ENCODE results near the gene TPSG1. TPM values are rescaled to one million over a fixed set of nuclear protein-coding genes. Genes with fewer than 3 reads are reported as not detected.
"Not testable (repeated sequence)": the region's sequence is repeated elsewhere in the genome, so short reads cannot be mapped to it uniquely, and the experiment has no call there.

The TPSG1 gene
- total RNA-seq, 2 donors from 2014 or later, result 1.3 TPM; not detected in 1

DNA sequence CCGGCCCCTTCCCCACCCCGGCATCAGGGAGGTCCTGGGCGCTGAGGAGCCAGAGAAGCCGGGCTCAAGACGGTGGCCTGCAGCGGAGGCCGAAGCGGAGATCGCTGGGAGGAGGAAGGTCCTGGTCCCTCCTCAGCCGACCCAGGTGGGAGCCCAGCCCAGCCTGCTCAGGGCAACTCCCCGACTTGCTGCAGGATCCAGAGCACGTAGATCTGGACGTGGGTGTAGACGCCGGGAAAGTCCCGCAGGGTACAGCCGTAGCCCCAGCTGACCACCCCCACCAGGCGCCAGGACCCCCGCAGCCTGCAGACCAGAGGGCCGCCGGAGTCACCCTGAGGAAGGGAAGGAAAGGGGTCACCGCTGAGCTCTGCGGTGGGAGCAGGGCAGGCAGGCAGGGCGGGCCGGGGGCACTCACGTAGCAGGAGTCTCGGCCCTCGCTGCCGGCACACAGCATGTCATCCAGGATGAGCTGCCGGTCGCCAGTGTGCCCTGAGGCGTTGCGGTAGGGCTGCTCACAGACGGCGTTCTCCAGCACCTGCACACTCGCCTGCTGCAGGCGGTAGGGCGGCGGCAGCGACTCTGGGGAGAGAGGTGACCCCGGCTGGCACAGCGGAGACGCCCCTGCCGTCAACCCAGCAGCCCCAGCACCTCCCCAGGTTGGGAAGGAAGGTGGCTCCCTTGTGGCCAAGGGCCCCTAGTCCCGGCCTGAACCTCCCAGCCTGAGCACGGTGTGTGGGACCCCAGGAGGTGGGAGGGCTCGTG, 36.2 kb upstream of the TPSG1 start:
- peaks cover 0 to 13% of the 10 kb centered on the region in 2 donors for H3K27me3 Mint-ChIP-seq
- ATAC-seq (no peak), DNase-seq (ENCODE audit: low spot score) (peak; percentile 55)
- H3K4me1 Mint-ChIP-seq (ENCODE audit: low read depth in 2 of 2), result peaks cover 5 to 6% of the 10 kb centered on the region in 2 donors
- H3K36me3 Mint-ChIP-seq, result no peaks in the 10 kb centered on the region
- no peak overlapping the region for H3K4me3 Mint-ChIP-seq
- H3K9me3 Mint-ChIP-seq, result peaks cover 8% of the 10 kb centered on the region
- no peak overlapping the region for H3K27ac Mint-ChIP-seq

DNA sequence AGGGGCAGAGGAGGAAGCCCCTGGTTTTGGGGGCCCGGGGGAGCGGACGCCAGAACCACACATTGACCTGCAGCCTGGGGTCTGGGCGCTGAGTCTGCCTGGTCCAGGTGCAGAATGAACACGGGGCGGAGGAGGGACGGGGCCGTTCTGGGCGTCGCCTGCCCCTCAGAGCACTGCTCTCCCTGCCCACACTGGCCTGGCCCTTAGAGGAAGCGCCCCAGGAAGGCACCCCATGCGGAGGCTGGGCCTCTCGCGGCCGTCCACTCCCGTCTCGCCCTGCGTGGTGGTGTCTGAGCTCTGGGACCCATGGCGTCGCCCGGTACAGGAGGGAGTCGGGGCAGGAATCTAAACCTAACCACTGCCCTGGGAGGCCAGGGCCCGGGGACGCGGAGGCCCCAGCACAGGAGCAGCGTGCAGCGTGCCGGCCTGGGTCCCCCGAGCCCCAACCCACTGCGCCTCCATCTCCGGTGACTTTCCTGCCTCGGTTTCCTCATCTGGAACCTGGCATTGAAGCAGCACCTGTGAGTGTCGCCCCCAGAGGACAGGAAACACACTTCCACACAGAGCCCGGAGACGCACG, 35.1 kb upstream of the TPSG1 start:
- peaks cover 0 to 13% of the 10 kb centered on the region in 2 donors for H3K27me3 Mint-ChIP-seq
- peak; percentile 59 for DNase-seq (ENCODE audit: low spot score)
- no peaks in the 10 kb centered on the region for H3K36me3 Mint-ChIP-seq
- peaks cover 8% of the 10 kb centered on the region for H3K9me3 Mint-ChIP-seq
- no peak for ATAC-seq
- no peak overlapping the region for H3K27ac Mint-ChIP-seq
- H3K4me3 Mint-ChIP-seq, result no peak overlapping the region
- peaks cover 5 to 6% of the 10 kb centered on the region in 2 donors for H3K4me1 Mint-ChIP-seq (ENCODE audit: low read depth in 2 of 2)

DNA sequence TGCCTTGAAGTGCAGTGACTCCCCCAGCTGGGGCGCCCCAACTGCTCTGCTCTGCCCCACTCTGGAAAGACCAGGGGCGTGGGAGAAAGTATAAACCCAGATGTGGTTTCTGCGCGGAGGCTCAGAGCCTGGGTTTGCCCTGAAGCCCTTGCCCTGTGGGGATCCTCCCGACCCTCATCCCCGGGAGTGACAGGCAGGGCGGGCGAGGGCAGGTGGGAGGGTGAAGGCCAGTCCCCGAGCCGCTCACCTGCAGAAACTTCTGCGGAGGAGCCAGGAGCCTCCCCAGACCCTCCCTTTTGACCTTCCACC, 34.6 kb upstream of the TPSG1 start:
- no peaks in the 10 kb centered on the region for H3K36me3 Mint-ChIP-seq
- ATAC-seq (no peak), DNase-seq (ENCODE audit: low spot score) (peak; percentile 44)
- no peak overlapping the region for H3K4me3 Mint-ChIP-seq
- H3K27ac Mint-ChIP-seq, result no peak overlapping the region
- H3K4me1 Mint-ChIP-seq (ENCODE audit: low read depth in 2 of 2), result peaks cover 5 to 6% of the 10 kb centered on the region in 2 donors
- peaks cover 0 to 13% of the 10 kb centered on the region in 2 donors for H3K27me3 Mint-ChIP-seq
- H3K9me3 Mint-ChIP-seq, result peaks cover 6% of the 10 kb centered on the region

DNA sequence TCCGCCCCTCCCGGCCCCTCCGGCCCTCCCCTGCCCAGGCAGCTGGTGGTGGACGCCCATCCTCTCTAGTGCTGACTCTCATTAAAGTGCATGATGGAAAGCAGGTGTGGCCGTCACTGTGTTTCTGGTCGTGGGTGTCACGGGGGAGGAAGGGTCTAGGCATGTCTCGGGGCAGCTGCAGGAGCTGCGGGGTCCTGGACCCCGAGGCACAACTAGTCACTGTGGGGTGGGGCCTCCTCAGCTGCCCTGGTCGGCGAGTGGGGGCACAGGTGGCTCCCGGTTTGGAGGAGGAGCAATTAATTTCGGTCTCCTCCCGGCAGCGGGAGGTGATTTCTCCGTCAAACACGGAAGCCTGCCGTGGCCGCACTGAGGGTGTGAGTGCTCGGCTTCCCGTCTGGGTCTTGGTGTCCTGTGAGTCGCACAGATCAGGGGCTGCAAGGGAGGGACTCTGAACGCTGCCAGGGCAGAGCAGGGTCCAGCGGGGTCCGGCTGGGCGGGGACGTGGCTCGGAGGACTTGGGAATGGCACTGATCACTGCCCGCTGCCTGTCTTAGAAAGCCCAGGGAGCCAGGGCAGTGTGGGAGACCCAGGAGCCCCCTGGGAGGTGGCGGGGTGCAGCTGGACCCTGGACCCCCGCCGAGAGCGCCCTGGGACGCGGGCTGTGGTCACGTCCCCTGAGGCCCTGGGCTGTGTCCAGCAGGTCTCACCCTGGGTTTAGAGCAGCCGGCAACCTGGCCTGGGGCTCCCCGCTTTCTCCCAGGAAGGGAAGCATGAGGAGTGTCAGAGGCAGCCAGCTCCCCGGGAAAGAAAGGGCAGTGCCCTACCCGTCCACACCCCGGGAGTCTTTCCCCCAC, 34.1 kb upstream of the TPSG1 start:
- Mint-ChIP-seq H3K9me3 (peaks cover under 1% of the 10 kb centered on the region), H3K4me1 (ENCODE audit: low read depth in 2 of 2) (peaks cover 0 to 5% of the 10 kb centered on the region in 2 donors), H3K4me3 (peak overlapping the region; percentile 60), H3K27me3 (peaks cover 0 to 13% of the 10 kb centered on the region in 2 donors), H3K27ac (no peak overlapping the region), H3K36me3 (no peaks in the 10 kb centered on the region)
- ATAC-seq, result no peak
- peak; percentile 58 for DNase-seq (ENCODE audit: low spot score)

DNA sequence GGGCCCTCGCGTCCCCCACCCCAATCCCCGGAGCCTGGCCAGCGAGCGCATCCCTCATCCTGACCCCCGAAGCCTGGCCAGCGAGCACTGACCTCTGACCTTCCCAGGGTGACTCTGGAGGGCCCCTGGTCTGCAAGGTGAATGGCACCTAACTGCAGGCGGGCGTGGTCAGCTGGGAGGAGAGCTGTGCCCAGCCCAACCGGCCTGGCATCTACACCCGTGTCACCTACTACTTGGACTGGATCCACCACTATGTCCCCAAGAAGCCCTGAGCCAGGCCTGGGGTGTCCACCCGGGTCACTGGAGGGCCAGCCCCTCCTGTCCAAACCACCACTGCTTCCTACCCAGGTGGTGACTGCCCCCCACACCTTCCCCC, 33.1 kb upstream of the TPSG1 start:
- no peak for ATAC-seq
- peaks cover 0 to 5% of the 10 kb centered on the region in 2 donors for H3K4me1 Mint-ChIP-seq (ENCODE audit: low read depth in 2 of 2)
- H3K36me3 Mint-ChIP-seq, result no peaks in the 10 kb centered on the region
- H3K4me3 Mint-ChIP-seq, result no peak overlapping the region
- peak; percentile 48 for DNase-seq (ENCODE audit: low spot score)
- H3K9me3 Mint-ChIP-seq, result no peaks in the 10 kb centered on the region
- no peak overlapping the region for H3K27ac Mint-ChIP-seq
- peaks cover 0 to 13% of the 10 kb centered on the region in 2 donors for H3K27me3 Mint-ChIP-seq

DNA sequence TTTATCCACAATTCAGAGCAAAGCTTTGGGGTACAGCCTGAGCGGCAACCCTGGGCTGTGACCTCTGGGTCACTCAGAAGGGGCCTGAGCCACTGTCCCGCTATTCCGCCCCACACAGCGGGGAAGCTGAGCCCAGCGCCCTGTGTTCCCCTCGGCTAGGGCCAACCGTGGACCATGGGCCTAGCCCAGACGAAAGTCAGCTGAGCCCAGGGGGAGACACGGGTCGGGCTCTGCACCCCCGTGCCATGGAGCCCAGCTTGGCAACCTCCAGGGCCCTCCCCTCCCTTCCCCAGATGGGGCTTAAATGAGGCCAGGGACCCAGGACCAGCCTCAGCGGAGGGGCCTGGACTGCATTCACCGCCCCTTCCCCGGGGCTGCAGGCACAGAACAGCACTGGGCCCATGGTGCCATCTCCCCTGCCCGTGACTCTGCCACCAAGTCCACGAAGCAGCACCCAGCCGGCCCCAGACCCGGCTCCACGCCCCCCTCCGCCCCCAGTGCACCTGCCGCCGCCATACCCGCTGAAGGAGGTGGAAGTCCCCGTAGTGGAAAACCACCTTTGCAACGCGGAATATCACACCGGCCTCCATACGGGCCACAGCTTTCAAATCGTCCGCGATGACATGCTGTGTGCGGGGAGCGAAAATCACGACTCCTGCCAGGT, 32.6 kb upstream of the TPSG1 start:
- peak; percentile 55 for DNase-seq (ENCODE audit: low spot score)
- H3K4me3 Mint-ChIP-seq, result no peak overlapping the region
- H3K36me3 Mint-ChIP-seq, result no peaks in the 10 kb centered on the region
- H3K9me3 Mint-ChIP-seq, result no peaks in the 10 kb centered on the region
- peaks cover 0 to 5% of the 10 kb centered on the region in 2 donors for H3K4me1 Mint-ChIP-seq (ENCODE audit: low read depth in 2 of 2)
- H3K27me3 Mint-ChIP-seq, result peaks cover 0 to 13% of the 10 kb centered on the region in 2 donors
- no peak for ATAC-seq
- no peak overlapping the region for H3K27ac Mint-ChIP-seq

DNA sequence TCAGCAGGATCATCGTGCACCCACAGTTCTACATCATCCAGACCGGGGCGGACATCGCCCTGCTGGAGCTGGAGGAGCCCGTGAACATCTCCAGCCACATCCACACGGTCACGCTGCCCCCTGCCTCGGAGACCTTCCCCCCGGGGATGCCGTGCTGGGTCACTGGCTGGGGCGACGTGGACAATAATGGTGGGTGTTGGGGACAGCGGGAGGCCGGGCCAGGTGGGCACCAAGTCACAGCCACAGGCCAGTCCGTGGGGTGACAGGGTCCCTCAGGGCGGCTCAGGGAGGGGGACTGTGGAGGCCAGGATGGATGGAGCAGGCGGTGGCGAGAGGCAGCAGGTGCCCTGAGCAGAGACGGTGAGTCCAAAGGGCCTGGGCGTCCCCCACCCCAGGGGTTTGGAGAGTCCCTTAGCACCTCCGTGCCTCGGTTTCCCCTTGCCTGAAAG, 31.8 kb upstream of the TPSG1 start:
- no peaks in the 10 kb centered on the region for H3K36me3 Mint-ChIP-seq
- ATAC-seq (no peak), DNase-seq (ENCODE audit: low spot score) (peak; percentile 57)
- H3K4me1 Mint-ChIP-seq (ENCODE audit: low read depth in 2 of 2), result peaks cover 0 to 5% of the 10 kb centered on the region in 2 donors
- no peak overlapping the region for H3K27ac Mint-ChIP-seq
- no peak overlapping the region for H3K4me3 Mint-ChIP-seq
- H3K27me3 Mint-ChIP-seq, result peaks cover 0 to 11% of the 10 kb centered on the region in 2 donors
- no peaks in the 10 kb centered on the region for H3K9me3 Mint-ChIP-seq

DNA sequence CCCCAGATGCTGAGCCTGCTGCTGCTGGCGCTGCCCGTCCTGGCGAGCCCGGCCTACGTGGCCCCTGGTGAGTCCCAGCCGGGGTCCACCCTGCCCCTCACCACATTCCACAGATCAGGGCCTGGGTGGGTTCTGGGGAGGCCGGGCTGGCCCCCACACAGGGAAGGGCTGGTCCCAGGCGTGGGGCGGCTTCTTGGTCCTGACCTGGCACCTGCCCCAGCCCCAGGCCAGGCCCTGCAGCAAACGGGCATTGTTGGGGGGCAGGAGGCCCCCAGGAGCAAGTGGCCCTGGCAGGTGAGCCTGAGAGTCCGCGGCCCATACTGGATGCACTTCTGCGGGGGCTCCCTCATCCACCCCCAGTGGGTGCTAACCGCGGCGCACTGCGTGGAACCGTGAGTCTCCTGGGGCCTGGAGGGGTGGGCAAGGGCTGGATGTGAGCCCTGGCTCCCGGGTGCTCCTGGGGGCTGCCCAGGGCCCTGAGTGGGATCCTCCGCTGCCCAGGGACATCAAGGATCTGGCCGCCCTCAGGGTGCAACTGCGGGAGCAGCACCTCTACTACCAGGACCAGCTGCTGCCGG, 31.3 kb upstream of the TPSG1 start:
- H3K4me1 Mint-ChIP-seq (ENCODE audit: low read depth in 2 of 2); H3K4me3 Mint-ChIP-seq; H3K36me3 Mint-ChIP-seq; H3K27ac Mint-ChIP-seq; H3K9me3 Mint-ChIP-seq; H3K27me3 Mint-ChIP-seq: not testable (repeated sequence)
- ATAC-seq (peak in 1 of 2 donors; percentile 8), DNase-seq (ENCODE audit: low spot score) (peak; percentile 53)

DNA sequence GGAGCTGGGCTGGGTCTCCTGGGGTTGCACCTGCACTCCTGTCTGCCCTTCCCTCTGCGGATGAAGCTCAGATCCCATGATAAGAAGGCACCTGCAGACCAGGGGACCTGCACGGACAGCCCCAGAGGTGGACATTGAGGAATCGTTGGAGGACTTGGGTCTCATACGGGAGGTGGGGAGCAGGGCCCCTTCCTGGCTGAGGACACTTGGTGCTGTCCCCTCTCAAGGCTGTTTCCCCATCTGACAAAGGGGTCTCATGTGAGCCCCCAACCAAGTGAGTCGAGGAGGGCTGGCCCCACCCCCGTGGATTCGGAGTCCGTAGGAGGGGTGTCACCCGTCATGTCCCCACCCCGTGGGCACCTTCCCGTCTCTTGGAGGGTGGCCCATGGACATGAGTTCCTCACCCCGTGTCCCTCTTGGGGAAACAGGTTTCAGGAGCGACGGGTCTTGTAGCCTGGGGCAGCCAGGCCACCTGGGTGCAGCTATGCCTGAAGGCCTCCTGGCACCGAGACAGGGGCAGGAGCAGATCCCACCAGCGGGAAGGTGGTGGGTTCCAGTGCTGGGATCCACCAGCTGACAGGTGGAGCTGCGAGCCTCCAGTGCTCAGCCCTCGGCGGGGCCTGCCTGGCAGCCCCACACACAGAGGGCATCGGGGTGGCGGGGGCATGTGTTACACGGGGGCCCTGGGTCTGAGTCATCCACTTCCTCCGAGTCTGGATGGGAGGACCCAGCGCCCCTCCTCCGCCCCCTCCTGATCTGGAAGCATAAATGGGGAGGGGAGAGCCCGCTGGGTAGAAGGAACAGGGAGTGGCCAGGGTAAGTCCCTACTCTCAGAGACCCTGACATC, 30.4 kb upstream of the TPSG1 start, which contains the start of gene TPSD1:
TSS of gene TPSD1 (plus strand) at position 794 of the 847 bp plus-strand sequence. CDS start 212 bp downstream, outside the sequence.
- H3K4me1 Mint-ChIP-seq (ENCODE audit: low read depth in 2 of 2), result not testable (repeated sequence)

DNA sequence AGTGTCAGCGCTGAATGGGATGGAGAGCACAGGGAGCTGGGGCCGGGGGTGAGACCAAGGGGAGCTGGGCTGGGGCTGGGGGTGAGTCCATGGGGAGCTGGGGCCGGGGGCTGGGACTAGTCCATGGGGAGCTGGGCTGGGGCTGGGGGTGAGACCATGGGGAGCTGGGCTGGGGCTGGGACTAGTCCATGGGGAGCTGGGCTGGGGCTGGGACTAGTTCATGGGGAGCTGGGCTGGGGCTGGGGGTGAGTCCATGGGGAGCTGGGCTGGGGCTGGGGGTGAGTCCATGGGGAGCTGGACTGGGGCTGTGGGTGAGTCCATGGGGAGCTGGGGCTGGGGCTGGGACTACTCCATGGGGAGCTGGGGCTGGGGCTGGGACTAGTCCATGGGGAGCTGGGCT, 29.8 kb upstream of the TPSG1 start:
- ATAC-seq; H3K36me3 Mint-ChIP-seq; H3K4me1 Mint-ChIP-seq (ENCODE audit: low read depth in 2 of 2); DNase-seq (ENCODE audit: low spot score); H3K27me3 Mint-ChIP-seq; H3K27ac Mint-ChIP-seq; H3K4me3 Mint-ChIP-seq; H3K9me3 Mint-ChIP-seq: not testable (repeated sequence)

More for the DNA sequence above, 30.4 kb upstream of the TPSG1 start, which contains the start of gene TPSD1:
- H3K9me3 Mint-ChIP-seq, H3K4me3 Mint-ChIP-seq, H3K36me3 Mint-ChIP-seq, H3K27ac Mint-ChIP-seq, H3K27me3 Mint-ChIP-seq: not testable (repeated sequence)
- ATAC-seq (peak; percentile 8 to 40), DNase-seq (ENCODE audit: low spot score) (peak; percentile 56)

DNA sequence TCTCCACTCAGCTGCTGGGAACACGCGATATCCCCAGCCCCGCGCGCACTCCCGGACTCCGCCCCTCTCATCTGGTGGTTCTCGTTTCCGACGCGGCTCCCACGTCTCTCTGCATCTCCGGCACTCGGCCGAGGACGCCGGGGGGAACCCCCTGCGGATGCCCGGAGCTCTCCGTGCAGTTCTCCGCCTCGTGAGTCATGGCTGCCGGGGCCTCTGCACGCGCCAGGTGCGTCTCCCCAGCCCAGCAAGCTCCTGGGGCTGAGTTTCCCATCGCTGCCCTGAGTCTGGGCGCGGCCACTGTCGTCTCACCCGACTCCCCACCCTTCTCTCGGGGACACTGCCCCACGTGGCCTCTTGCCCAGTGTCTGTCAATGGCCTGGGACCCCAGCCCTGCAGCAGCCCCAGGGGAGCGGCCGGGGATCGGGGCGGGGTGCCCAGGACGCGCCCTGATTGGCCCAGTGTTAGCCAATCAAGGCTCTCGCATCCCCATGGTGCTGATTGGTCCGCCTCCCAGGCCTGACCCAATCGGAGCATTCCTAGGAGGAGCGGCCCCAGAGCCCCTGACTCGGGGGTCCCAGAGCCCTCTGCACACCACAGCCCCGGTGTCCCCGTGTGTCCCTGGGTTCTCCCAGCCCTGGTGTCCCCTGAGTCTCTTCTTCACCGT, 28.8 kb upstream of the TPSG1 start:
- not testable (repeated sequence) for H3K27me3 Mint-ChIP-seq

DNA sequence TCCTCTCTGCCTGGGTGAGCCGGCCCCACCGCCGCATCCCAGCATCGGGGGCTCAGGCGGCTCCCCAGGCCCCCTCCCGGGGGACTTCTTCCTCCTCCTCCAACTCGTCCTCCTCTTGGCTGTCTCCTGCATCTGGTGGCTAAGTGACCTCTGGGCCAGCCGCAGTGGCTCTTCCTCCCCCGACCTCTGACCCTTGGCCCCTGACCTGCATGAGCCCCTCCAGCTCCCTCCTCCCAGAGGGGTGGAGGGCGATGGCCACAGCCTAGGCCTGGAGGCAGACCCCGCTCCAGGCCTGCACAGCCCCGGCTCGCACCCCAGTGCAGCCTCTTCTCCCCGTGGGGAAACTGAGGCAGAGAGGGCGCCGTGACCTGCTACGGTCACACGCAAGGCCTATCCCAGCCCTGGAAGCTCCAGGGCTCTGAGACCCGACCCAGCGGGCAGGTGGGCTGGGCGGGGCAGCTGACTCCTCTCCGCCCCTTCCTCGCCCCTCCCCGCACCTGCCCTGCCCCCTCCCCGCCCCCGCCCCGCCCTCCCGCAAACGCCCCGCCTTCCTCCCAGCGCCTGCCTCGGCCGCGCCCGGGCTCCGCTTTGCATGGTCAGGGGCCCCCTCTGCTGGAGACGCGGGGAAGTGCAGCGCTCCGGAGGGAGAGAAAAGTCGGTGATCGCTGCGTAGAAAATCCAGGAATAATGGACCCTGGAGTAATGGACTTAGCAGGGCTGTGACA, 24.1 kb upstream of the TPSG1 start:
- not testable (repeated sequence) for H3K27ac Mint-ChIP-seq; H3K4me3 Mint-ChIP-seq; H3K4me1 Mint-ChIP-seq (ENCODE audit: low read depth in 2 of 2); H3K36me3 Mint-ChIP-seq; H3K27me3 Mint-ChIP-seq; H3K9me3 Mint-ChIP-seq
- peak; percentile 41 for DNase-seq (ENCODE audit: low spot score)
- peak; percentile 57 to 76 for ATAC-seq

More for the DNA sequence above, 28.8 kb upstream of the TPSG1 start:
- H3K27ac Mint-ChIP-seq; H3K4me1 Mint-ChIP-seq (ENCODE audit: low read depth in 2 of 2); H3K4me3 Mint-ChIP-seq; H3K36me3 Mint-ChIP-seq; H3K9me3 Mint-ChIP-seq; DNase-seq (ENCODE audit: low spot score): not testable (repeated sequence)
- ATAC-seq, result peak; percentile 17 to 62

All from natural killer cell treated with Interleukin-12 subunit alpha and Interleukin-12 subunit beta and Interleukin-15 and Interleukin-18, amount 100 ng/mL, for 72 hours (primary cell).